H1 (cell line): Measurements from ENCODE around the gene FAM209B. TPM values are rescaled to one million over a fixed set of nuclear protein-coding genes. Genes with fewer than 3 reads are reported as not detected.

Experiments
- CTCF ChIA-PET: fragments of 300-600 bp; sonication (Branson Sonifier 250); formaldehyde crosslinking; loops from one replicate; lab custom pipeline; 2021; ENCODE audit not compliant: partially characterized antibody; lab: Charles Lee
- POLR2A ChIA-PET: fragments of 300-600 bp; sonication (Branson Sonifier 250); formaldehyde crosslinking; loops from one replicate; lab custom pipeline; 2021; ENCODE audit warnings: inconsistent platforms; ENCODE audit not compliant: partially characterized antibody; lab: Charles Lee
- DNase-seq, 2 experiments: peaks; one replicate each; pipeline versions ENCODE4 v3.0.0 to v3.0.0-alpha.2; 2010 to 2022; ENCODE audit warnings: low spot score in 2 of 2, low read depth in 1 of 2, mixed read lengths in 1 of 2
- FAIRE-seq: peaks from 2 replicates; lab custom pipeline; 2011; peaks lifted over from hg19 to GRCh38; lab: Jason Lieb, UNC
- H2AFZ ChIP-seq: 2 replicates; pipeline ENCODE4 v1.8.1; 2012; ENCODE audit warnings: low read length, inconsistent platforms
- H2AK5ac ChIP-seq: 2 replicates; pipeline ENCODE4 v1.6.1; 2013; ENCODE audit warnings: low read depth, low read length
- H2BK120ac ChIP-seq: replicated peaks from 2 replicates; pipeline ENCODE3; 2013; ENCODE audit warnings: low read depth, low read length, inconsistent platforms
- H2BK12ac ChIP-seq: 2 replicates; pipeline ENCODE4 v1.6.1; 2013; ENCODE audit warnings: low read depth, low read length
- H2BK15ac ChIP-seq: 2 replicates; pipeline ENCODE4 v1.6.1; 2013; ENCODE audit warnings: low read length
- H2BK20ac ChIP-seq: 2 replicates; pipeline ENCODE4 v1.6.1; 2013; ENCODE audit warnings: low read length
- H2BK5ac ChIP-seq: 2 replicates; pipeline ENCODE4 v1.6.1; 2013; ENCODE audit warnings: low read depth, low read length
- H3K14ac ChIP-seq: 2 replicates; pipeline ENCODE4 v1.6.1; 2013; ENCODE audit warnings: inconsistent platforms; ENCODE audit not compliant: insufficient read length
- H3K18ac ChIP-seq: 2 replicates; pipeline ENCODE4 v1.6.1; 2013; ENCODE audit warnings: low read length; ENCODE audit errors: extremely low read depth
- H3K23ac ChIP-seq: 2 replicates; pipeline ENCODE4 v1.6.1; 2013; ENCODE audit warnings: inconsistent platforms; ENCODE audit not compliant: insufficient read length
- H3K23me2 ChIP-seq: 2 replicates; pipeline ENCODE4 v1.6.1; 2013; ENCODE audit warnings: low read depth, low read length
- H3K27ac ChIP-seq: 2 replicates; pipeline ENCODE4 v1.6.1; 2011; ENCODE audit warnings: low read depth, low read length, inconsistent platforms
- H3K27me3 ChIP-seq, 4 experiments: replicated peaks in 1 of 4; 1 replicate in 1 of 4; 2 replicates in 3 of 4; pipeline versions ENCODE4 v1.6.1 to v1.8.1; 2011 to 2013; ENCODE audit warnings: low read length in 3 of 4, mild to moderate bottlenecking in 3 of 4, inconsistent platforms in 2 of 4, mixed read lengths in 2 of 4, moderate library complexity in 1 of 4; ENCODE audit not compliant: control insufficient read depth in 3 of 4, insufficient read depth in 3 of 4; ENCODE audit errors: extremely low read depth in 1 of 4
- H3K36me3 ChIP-seq, 4 experiments: 2 replicates each; pipeline versions ENCODE4 v1.6.1 to v1.8.1; 2011 to 2013; ENCODE audit warnings: mild to moderate bottlenecking in 4 of 4, low read length in 3 of 4, moderate library complexity in 2 of 4, control low read depth in 1 of 4, inconsistent platforms in 1 of 4; ENCODE audit not compliant: insufficient read depth in 4 of 4, control insufficient read depth in 2 of 4
- H3K4ac ChIP-seq: replicated peaks from 2 replicates; pipeline ENCODE3; 2013; ENCODE audit warnings: low read length, low read depth, mixed read lengths, inconsistent platforms; ENCODE audit not compliant: insufficient read length
- H3K4me1 ChIP-seq, 4 experiments: replicated peaks in 1 of 4; 1 replicate in 1 of 4; 2 replicates in 3 of 4; pipeline versions ENCODE4 v1.6.1 to v1.8.1; 2011 to 2013; ENCODE audit warnings: low read length in 3 of 4, inconsistent platforms in 2 of 4, mixed read lengths in 1 of 4; ENCODE audit not compliant: insufficient read depth in 4 of 4, control insufficient read depth in 3 of 4
- H3K4me2 ChIP-seq, 2 experiments: 2 replicates each; pipeline versions ENCODE4 v1.6.1 to v1.8.1; 2011 to 2013; ENCODE audit warnings: low read depth in 2 of 2, low read length in 2 of 2, control low read depth in 1 of 2, inconsistent platforms in 1 of 2, mild to moderate bottlenecking in 1 of 2; ENCODE audit not compliant: insufficient read depth in 1 of 2
- H3K4me3 ChIP-seq, 4 experiments: fragments of 200-600, 300-600 bp in 1 of 4; sonication (generic), shearing (Covaris generic), sonication (Bioruptor Twin) in 1 of 4; 2 replicates each; pipeline versions ENCODE4 v1.5.1 to v1.8.1; 2011 to 2016; ENCODE audit warnings: low read length in 4 of 4, low read depth in 3 of 4, control low read depth in 2 of 4, inconsistent platforms in 2 of 4, mild to moderate bottlenecking in 2 of 4, mixed read lengths in 1 of 4, moderate library complexity in 1 of 4; ENCODE audit not compliant: insufficient read depth in 2 of 4; ENCODE audit errors: extremely low read depth in 1 of 4
- H3K56ac ChIP-seq: replicated peaks from 2 replicates; pipeline ENCODE3; 2013; ENCODE audit warnings: low read depth, mild to moderate bottlenecking, mixed read lengths, low read length, inconsistent platforms; ENCODE audit not compliant: insufficient read length
- H3K79me1 ChIP-seq: 2 replicates; pipeline ENCODE4 v1.6.1; 2013; ENCODE audit warnings: low read depth, low read length, control low read depth
- H3K79me2 ChIP-seq, 2 experiments: 2 replicates each; pipeline versions ENCODE4 v1.6.1 to v1.8.1; 2012 to 2013; ENCODE audit warnings: low read length in 2 of 2, mild to moderate bottlenecking in 2 of 2, inconsistent platforms in 1 of 2; ENCODE audit not compliant: insufficient read depth in 2 of 2, control insufficient read depth in 1 of 2
- H3K9ac ChIP-seq, 4 experiments: replicated peaks in 1 of 4; 1 replicate in 1 of 4; 2 replicates in 3 of 4; pipeline versions ENCODE4 v1.6.1 to v1.8.1; 2011 to 2013; ENCODE audit warnings: low read depth in 3 of 4, low read length in 3 of 4, control low read depth in 2 of 4, mild to moderate bottlenecking in 2 of 4, moderate library complexity in 2 of 4, inconsistent platforms in 1 of 4; ENCODE audit errors: extremely low read depth in 1 of 4
- H3K9me3 ChIP-seq, 2 experiments: 2 replicates each; pipeline versions ENCODE4 v1.6.1 to v1.8.1; 2012 to 2013; ENCODE audit warnings: mild to moderate bottlenecking in 2 of 2, moderate library complexity in 2 of 2, control low read depth in 1 of 2, inconsistent platforms in 1 of 2, low read depth in 1 of 2, low read length in 1 of 2, mixed read lengths in 1 of 2; ENCODE audit not compliant: insufficient read depth in 2 of 2
- H4K20me1 ChIP-seq, 2 experiments: replicated peaks in 1 of 2; 2 replicates each; pipeline versions ENCODE3 to v1.8.1; 2011 to 2013; ENCODE audit warnings: inconsistent platforms in 2 of 2, low read length in 2 of 2, mild to moderate bottlenecking in 1 of 2; ENCODE audit not compliant: insufficient read depth in 2 of 2, control insufficient read depth in 1 of 2
- H4K5ac ChIP-seq: 2 replicates; pipeline ENCODE4 v1.6.1; 2013; ENCODE audit warnings: low read length, low read depth, mixed read lengths, inconsistent platforms; ENCODE audit not compliant: insufficient read length
- H4K8ac ChIP-seq: 2 replicates; pipeline ENCODE4 v1.8.0; 2013; ENCODE audit warnings: mild to moderate bottlenecking, moderate library complexity, low read length, inconsistent platforms; ENCODE audit not compliant: insufficient read depth; ENCODE audit errors: extremely low read depth
- H4K91ac ChIP-seq: replicated peaks from 2 replicates; pipeline ENCODE3; 2013; ENCODE audit warnings: low read length, mixed read lengths, inconsistent platforms; ENCODE audit not compliant: insufficient read length
- BRCA1 ChIP-seq: IDR thresholded peaks from 2 replicates; pipeline ENCODE4 v1.6.1; 2012; ENCODE audit warnings: low read depth, low read length, improper control_type of control experiment
- CHD2 ChIP-seq: IDR thresholded peaks from 2 replicates; pipeline ENCODE4 v1.6.1; 2012; ENCODE audit warnings: low read length, improper control_type of control experiment
- CTBP2 ChIP-seq: IDR thresholded peaks from 2 replicates; pipeline ENCODE4 v1.7.0; 2011; ENCODE audit warnings: borderline replicate concordance, mild to moderate bottlenecking, moderate library complexity, mixed read lengths, low read length; ENCODE audit not compliant: insufficient read depth, insufficient read length
- KDM1A ChIP-seq: fragments of 200-600, 300-600 bp; sonication (generic); IDR thresholded peaks from 2 replicates; pipeline ENCODE4 v1.7.1; 2016; ENCODE audit warnings: mild to moderate bottlenecking, low read length, borderline replicate concordance
- RFX5 ChIP-seq: IDR thresholded peaks from 2 replicates; pipeline ENCODE4 v1.6.1; 2011; ENCODE audit warnings: low read depth, low read length, improper control_type of control experiment, borderline replicate concordance
- RNF2 ChIP-seq: fragments of 200-900, 300-1000 bp; sonication (generic); IDR thresholded peaks from 2 replicates; pipeline ENCODE4 v1.7.1; 2016; ENCODE audit warnings: borderline replicate concordance, low read depth, mild to moderate bottlenecking, antibody characterized with exemption, low read length; ENCODE audit not compliant: poor library complexity, severe bottlenecking; ENCODE audit errors: missing control alignments
- SIX5 ChIP-seq: IDR thresholded peaks from 2 replicates; pipeline ENCODE4 v1.6.1; 2011; ENCODE audit warnings: mild to moderate bottlenecking, low read depth, low read length
- USF2 ChIP-seq: IDR thresholded peaks from 2 replicates; pipeline ENCODE4 v1.6.1; 2011; ENCODE audit warnings: low read length, improper control_type of control experiment
- WGBS, 2 experiments: shearing (Covaris generic) in 1 of 2; methylation state at CpG; one replicate each; pipeline versions ENCODE4 v1.1.6 to v1.1.7; 2013 to 2015; ENCODE audit warnings: low lambda C conversion rate in 2 of 2, mixed read lengths in 2 of 2, inconsistent platforms in 1 of 2, low coverage in 1 of 2, missing lambda C conversion rate in 1 of 2; ENCODE audit not compliant: insufficient replicate concordance in 2 of 2, insufficient coverage in 1 of 2, insufficient read length in 1 of 2; ENCODE audit errors: extremely low coverage in 1 of 2, missing lambda C conversion rate in 1 of 2; 5-methylcytosine and 5-hydroxymethylcytosine counted together
- polyA plus RNA-seq, 7 experiments: library from polyadenylated mRNA; depleted of rRNA in 3 of 7; stranded (reverse) in 5 of 7; unstranded in 2 of 7; fragments of >200 nt in 5 of 7; fragments of 200-250 nt in 2 of 7; gene quantifications; 1 replicate in 5 of 7; 2 replicates in 1 of 7; 4 replicates in 1 of 7; pipeline versions ENCODE4 v1.2.1 to v1.2.3, GENCODE V29; 2011 to 2013; ENCODE audit warnings: missing spikeins in 2 of 7, mixed read lengths in 2 of 7
- total RNA-seq: library from RNA; stranded (reverse); fragmentation: NEBNext Ultra II Directional; extraction: Animal tissue kit (Norgen Biotek cat#: 25700); gene quantifications from 2 replicates; pipeline ENCODE4 v1.2.1, GENCODE V29; 2021

FAM209B gene
- total and polyA plus RNA-seq, 2 of the 8 experiments (the other 6 are each of a cell fraction or from before 2014, with no cell fraction given), result 0.29 TPM; not detected in 1

- Histone ChIP-seq H2BK5ac (no peak overlapping the region), H2BK12ac (no peak overlapping the region), H4K20me1 (no peaks in the 10 kb centered on the region), H3K18ac (no peak overlapping the region), H3K79me2 (no peaks in the 10 kb centered on the region), H3K27me3 (no peaks in the 10 kb centered on the region), H3K4ac (no peak overlapping the region), H4K8ac (no peak overlapping the region), H3K4me1 (no peaks in the 10 kb centered on the region), H2BK20ac (no peak overlapping the region), H3K23me2 (no peaks in the 10 kb centered on the region), H2AK5ac (no peak overlapping the region), H3K14ac (no peak overlapping the region), H3K79me1 (no peaks in the 10 kb centered on the region), H3K4me2 (no peak overlapping the region), H3K27ac (no peak overlapping the region), H4K91ac (no peak overlapping the region), H3K9ac (no peak overlapping the region), H3K56ac (no peak overlapping the region), H3K23ac (no peak overlapping the region), H3K4me3 (no peak overlapping the region), H3K9me3 (no peaks in the 10 kb centered on the region), H3K36me3 (peaks cover 0 to 16% (median 11%) of the 10 kb centered on the region in 4 experiments; a peak in 6 of 8 replicates), H4K5ac (no peak overlapping the region), H2BK15ac (no peak overlapping the region), H2AFZ (no peak overlapping the region), H2BK120ac (no peak overlapping the region)
- FAIRE-seq, result no peak
- CTCF ChIA-PET, result interaction anchor here (0.6 to 1.6 kb wide), 9 partner anchors 8 to 506 kb away, joined by 3 to 7 read pairs (median 3); no protein-coding TSS in a partner anchor
- no peak for TF ChIP-seq RNF2
- TF ChIP-seq CTBP2, result no peak
- TF ChIP-seq USF2, result no peak
- TF ChIP-seq SIX5, result no peak
- no peak for TF ChIP-seq BRCA1
- no peak for TF ChIP-seq KDM1A
- TF ChIP-seq RFX5, result no peak
- no peak for TF ChIP-seq CHD2
- no peak for DNase-seq
- POLR2A ChIA-PET, result no interaction called here
- WGBS, 2 experiments, result 82% methylated on average over 22 of the region's 22 CpGs; no CpG with 5 or more reads in 1 of the 2 experiments
These were observed 19.6 kb upstream of the FAM209B start for GRCh38 chr20:56513161-56514150.
